Pancreas (tissue), 10 donors: ENCODE data around the gene PVALEF. TPM values are rescaled to one million over a fixed set of nuclear protein-coding genes. Genes with fewer than 3 reads are reported as not detected.
A peak's percentile ranks its signal among the peaks of the same experiment; 100 is the strongest.
"Not testable (repeated sequence)": the region's sequence is repeated elsewhere in the genome, so short reads cannot be mapped to it uniquely, and the experiment has no call there.

ENCODE experiments used
- ATAC-seq, 4 donors: fragments of 200-7000 bp; cut with Tn5 transposase; one replicate each; pipeline versions ENCODE4 v1.8.0 to v1.9.1; 2020; ENCODE audit warnings: mild to moderate bottlenecking in 4 of 4, moderate library complexity in 4 of 4
- DNase-seq, 6 donors: peaks; one replicate each; pipeline ENCODE4 v3.0.0-alpha.2; 2020
- FAIRE-seq: peaks from 2 replicates; lab custom pipeline; 2012; peaks lifted over from hg19 to GRCh38; lab: Jason Lieb, UNC
- H3K27ac ChIP-seq, 4 donors: fragments of 200-600 bp; sonication (generic); 1 replicate in 3 of 4; 2 replicates in 1 of 4; pipeline versions ENCODE4 v1.5.0 to v1.8.0; 2020
- H3K27me3 ChIP-seq, 4 donors: fragments of 200-600 bp; one replicate each; pipeline ENCODE4 v1.8.0; 2021
- H3K36me3 ChIP-seq, 3 donors: fragments of 200-600 bp; sonication (generic) in 1 of 3; one replicate each; pipeline versions ENCODE4 v1.5.0 to v1.8.0; 2020 to 2021
- H3K4me1 ChIP-seq, 3 donors: fragments of 200-600 bp; one replicate each; pipeline ENCODE4 v1.8.0; 2021
- H3K4me3 ChIP-seq, 4 donors: fragments of 200-600 bp; sonication (generic) in 2 of 4; one replicate each; pipeline versions ENCODE4 v1.5.0 to v1.8.0; 2020 to 2021
- H3K9me3 ChIP-seq, 4 donors: fragments of 200-600 bp; one replicate each; pipeline ENCODE4 v1.8.0; 2021
- WGBS, 2 donors: extraction: QIAGEN DNeasy Blood & Tissue Kit; methylation state at CpG; one replicate each; pipeline ENCODE4 v1.1.7; 2013; 5-methylcytosine and 5-hydroxymethylcytosine counted together
- intact Hi-C, 3 donors: fragments of 100-400 bp; cut with DNase I; formaldehyde crosslinking; loops; one replicate each; pipeline versions ENCODE4 v1.11.1 to v1.14.2; 2022
- polyA plus RNA-seq, 2 donors: library from polyadenylated mRNA; stranded (reverse); fragments of 200-250 nt; gene quantifications; one replicate each; pipeline ENCODE4 v1.2.3, GENCODE V29; 2013
- total RNA-seq, 6 donors: library from RNA; stranded (reverse); fragmentation: NEBNext Ultra II Directional in 4 of 6; extraction: Animal tissue kit (Norgen Biotek cat#: 25700) in 4 of 6; gene quantifications; one replicate each; pipeline versions ENCODE4 v1.2.1 to v1.2.4, GENCODE V29; 2021 to 2023
- TF ChIP-seq, protein P1 (sequence below), 4 donors: fragments of 200-600 bp; sonication (generic) in 3 of 4; IDR thresholded peaks; one replicate each; pipeline versions ENCODE4 v1.5.0 to v1.8.0; 2021; ENCODE audit warnings: antibody characterized with exemption in 4 of 4
- donor health status: healthy with polysubstance abuse.
- donor health status: DM: no; HTN: no; CAD: no; lungs with moderate emphysema.
- donor health status: DM: no; HTN: no; CAD: no.
- donor health status: control.
- donor health status: control.
- donor health status: Bipolar disorder and iron deficiency.
- donor health status: DM: yes; HTN: yes; CAD: no.
- donor health status: DM: no; HTN: no; CAD: no.
- donor health status: DM: no; HTN: no; CAD: no.
- donor health status: DM: yes; HTN: yes; CAD: no.

Gene PVALEF
- total and polyA plus RNA-seq, 8 donors = 0.11 to 0.51 (median 0.17) TPM; not detected in 2

DNA sequence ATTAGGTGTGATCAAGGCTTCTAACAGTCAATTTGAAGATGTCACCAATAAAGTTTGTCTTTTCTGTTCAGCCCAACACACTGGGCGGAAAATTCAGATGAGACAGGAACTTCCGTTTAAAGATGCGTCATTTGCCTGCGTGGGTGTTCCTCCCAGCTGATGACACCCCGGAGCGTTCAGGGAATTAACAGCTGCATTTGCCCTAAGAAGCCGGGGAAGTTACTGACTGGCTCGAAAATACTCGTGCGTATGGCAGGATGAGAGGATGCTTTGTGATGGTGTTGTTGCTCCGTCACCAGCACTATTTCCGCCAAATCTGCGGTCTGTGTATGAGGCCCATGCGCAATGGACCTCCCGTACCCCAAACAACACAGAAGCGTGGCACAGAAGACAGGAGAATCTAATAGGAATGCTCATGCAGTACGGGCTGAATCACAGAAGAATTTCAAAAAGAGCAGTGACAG, 11.9 kb upstream of the PVALEF start:
- Histone ChIP-seq H3K4me3 (no peak overlapping the region), H3K9me3 (no peaks in the 10 kb centered on the region), H3K27me3 (no peaks in the 10 kb centered on the region), H3K27ac (no peak overlapping the region), H3K36me3 (no peaks in the 10 kb centered on the region), H3K4me1 (no peaks in the 10 kb centered on the region)
- DNase-seq (peak in 2 of 6 donors; percentile 3 to 7), ATAC-seq (peak in 1 of 4 donors; percentile 11), FAIRE-seq (no peak)
- 90% methylated on average over 17 of the region's 17 CpGs for WGBS, 2 donors
- TF ChIP-seq, protein P1, sequence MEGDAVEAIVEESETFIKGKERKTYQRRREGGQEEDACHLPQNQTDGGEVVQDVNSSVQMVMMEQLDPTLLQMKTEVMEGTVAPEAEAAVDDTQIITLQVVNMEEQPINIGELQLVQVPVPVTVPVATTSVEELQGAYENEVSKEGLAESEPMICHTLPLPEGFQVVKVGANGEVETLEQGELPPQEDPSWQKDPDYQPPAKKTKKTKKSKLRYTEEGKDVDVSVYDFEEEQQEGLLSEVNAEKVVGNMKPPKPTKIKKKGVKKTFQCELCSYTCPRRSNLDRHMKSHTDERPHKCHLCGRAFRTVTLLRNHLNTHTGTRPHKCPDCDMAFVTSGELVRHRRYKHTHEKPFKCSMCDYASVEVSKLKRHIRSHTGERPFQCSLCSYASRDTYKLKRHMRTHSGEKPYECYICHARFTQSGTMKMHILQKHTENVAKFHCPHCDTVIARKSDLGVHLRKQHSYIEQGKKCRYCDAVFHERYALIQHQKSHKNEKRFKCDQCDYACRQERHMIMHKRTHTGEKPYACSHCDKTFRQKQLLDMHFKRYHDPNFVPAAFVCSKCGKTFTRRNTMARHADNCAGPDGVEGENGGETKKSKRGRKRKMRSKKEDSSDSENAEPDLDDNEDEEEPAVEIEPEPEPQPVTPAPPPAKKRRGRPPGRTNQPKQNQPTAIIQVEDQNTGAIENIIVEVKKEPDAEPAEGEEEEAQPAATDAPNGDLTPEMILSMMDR (IDR thresholded peaks at IDR 0.05) = no peak
- intact Hi-C loops = no loop called here

DNA sequence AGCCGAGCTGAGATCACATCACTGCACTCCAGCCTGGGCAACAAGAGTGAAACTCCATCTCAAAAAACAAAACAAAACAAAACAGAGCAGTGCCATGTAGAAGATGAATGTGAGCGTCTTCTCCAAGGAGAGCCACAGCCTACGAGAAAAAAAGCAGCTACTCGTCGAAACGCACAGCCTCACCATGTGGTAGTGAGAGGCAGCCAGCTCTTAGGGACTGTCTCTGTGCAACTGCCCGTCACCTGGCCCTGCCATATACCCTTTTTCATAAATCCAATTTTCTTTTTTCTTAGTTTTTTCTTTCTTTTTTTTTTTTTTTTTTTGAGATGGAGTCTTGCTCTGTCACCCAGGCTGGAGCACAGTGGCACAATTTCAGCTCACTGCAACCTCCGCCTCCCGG, 11.3 kb upstream of the PVALEF start:
- H3K27ac ChIP-seq, H3K36me3 ChIP-seq, FAIRE-seq, intact Hi-C loops, ATAC-seq, H3K4me3 ChIP-seq, H3K27me3 ChIP-seq, H3K4me1 ChIP-seq, H3K9me3 ChIP-seq: not testable (repeated sequence)
- 93 to 94% methylated on average over 9 of the region's 9 CpGs for WGBS, 2 donors
- peak in 2 of 6 donors; percentile 1 to 3 for DNase-seq

DNA sequence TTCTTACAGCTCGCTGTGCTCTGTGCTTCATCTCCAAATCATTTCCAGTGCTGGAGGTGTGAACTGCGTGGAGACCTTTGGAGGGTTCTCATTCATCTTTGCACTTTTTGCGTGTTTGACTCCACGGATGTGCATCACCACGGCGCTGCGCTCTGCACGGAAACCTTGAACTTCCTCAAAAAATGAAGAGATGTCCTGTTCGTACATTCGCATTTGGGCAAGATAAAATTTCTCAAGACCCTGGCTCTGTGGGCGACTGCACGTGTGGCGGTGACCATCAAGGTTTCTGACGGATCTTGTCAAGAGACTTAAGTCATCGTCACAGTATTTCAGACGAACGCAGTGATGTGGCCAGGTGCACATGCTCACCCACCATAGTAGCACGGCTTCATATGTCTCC, 10.3 kb upstream of the PVALEF start:
- no peaks in the 10 kb centered on the region for H3K36me3 ChIP-seq
- H3K4me1 ChIP-seq = peaks cover 0 to 2% (median 0%) of the 10 kb centered on the region in 3 donors
- no peak overlapping the region for H3K27ac ChIP-seq
- no peaks in the 10 kb centered on the region for H3K27me3 ChIP-seq
- no peak for FAIRE-seq
- no peak overlapping the region for H3K4me3 ChIP-seq
- DNase-seq = peak in 2 of 6 donors; percentile 6 to 15
- intact Hi-C loops = no loop called here
- H3K9me3 ChIP-seq = no peaks in the 10 kb centered on the region
- 92 to 96% methylated on average over 18 of the region's 18 CpGs for whole genome bisulfite sequencing, 2 donors
- TF ChIP-seq, protein P1 (IDR thresholded peaks at IDR 0.05) = no peak
- ATAC-seq = no peak

DNA sequence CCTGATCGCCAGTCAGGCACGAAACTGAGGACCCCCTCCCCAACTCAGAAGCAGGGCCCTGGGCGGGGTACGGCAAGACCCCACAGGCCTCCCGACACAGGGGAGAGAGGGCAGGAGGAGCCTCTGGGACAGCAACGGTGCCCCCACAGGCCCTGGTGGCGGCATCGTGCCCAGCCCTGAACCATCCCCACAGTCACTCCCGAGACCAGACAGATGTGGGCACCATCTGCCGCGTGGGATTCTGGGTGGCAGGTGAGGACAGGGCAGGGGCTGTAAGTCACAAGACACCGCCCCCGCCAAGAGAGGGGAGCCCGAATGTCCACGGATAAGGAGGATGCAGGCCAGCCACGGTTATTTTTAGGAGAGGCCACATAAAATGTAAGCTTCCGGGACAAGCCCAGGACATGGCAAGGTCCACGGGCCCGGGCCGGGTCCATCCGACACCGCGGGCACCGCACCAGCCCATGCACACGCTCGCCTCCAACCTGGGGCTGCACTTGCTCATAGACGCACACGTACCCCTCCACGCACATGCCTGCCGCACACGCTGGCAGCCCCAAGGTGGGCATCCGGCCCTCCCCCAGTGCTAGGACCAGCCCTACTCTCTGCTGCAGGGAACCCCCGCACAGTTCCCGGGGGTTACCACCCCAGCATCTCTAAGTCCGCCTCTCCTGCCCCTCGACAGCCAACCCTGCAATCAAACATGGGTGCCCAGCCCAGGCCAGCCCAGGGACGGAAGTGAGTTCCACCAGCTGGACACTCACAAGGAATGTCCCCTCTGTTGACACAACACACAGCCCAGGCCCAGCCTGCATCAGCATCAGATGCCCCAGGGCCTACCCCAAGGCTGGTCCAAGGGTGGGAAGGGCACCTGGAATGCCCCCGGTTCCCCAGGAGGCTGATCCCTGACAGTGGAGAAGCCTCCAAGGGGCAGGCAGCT, 8.2 kb upstream of the PVALEF start:
- 91 to 94% methylated on average over 38 of the region's 38 CpGs for WGBS, 2 donors
- peak in 2 of 6 donors; percentile 22 to 69 for DNase-seq
- no peak for ATAC-seq

More for the DNA sequence above, 8.2 kb upstream of the PVALEF start:
- intact Hi-C loops = no loop called here
- FAIRE-seq = no peak
- H3K4me1 ChIP-seq = peaks cover 0 to 16% (median 7%) of the 10 kb centered on the region in 3 donors
- H3K4me3 ChIP-seq = no peak overlapping the region
- no peaks in the 10 kb centered on the region for H3K27me3 ChIP-seq
- H3K36me3 ChIP-seq = no peaks in the 10 kb centered on the region
- H3K9me3 ChIP-seq = no peaks in the 10 kb centered on the region
- no peak overlapping the region for H3K27ac ChIP-seq
- TF ChIP-seq, protein P1 (IDR thresholded peaks at IDR 0.05) = no peak
